Measurements from ENCODE around the gene LAMC1. TPM values are rescaled to one million over a fixed set of nuclear protein-coding genes. Genes with fewer than 3 reads are reported as not detected.

Gene LAMC1
- total RNA-seq, 4 donors from 2014 or later, result 288 to 318 (median 304) TPM

DNA sequence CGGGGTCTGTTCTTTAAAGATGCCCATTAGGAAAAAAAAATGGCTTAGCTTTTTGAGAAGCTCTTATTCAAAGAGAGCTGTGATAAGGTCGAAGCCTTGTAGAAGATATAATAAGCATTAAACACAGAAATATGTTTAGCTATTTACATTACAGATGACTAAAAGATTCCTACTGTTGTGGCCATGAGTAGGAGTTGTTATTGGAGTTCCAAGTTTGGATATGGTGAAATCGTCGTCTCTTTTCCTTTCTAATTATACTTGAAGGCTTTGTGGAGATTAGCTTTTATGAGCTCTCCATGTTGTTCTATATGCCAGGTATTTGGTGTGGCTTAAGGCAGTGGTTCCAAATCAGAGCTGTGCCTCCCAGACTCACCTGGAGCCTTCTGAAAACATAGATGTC, 82.9 kb downstream of the LAMC1 start:
- DNase-seq (ENCODE audit: low spot score in 2 of 2), result no peak
- Histone ChIP-seq H3K36me3 (peaks cover 0 to 28% (median 0%) of the 10 kb centered on the region in 3 donors), H3K27me3 (no peaks in the 10 kb centered on the region), H3K4me3 (no peak overlapping the region), H3K9me3 (no peaks in the 10 kb centered on the region), H3K4me1 (peaks cover 0 to 73% (median 15%) of the 10 kb centered on the region in 4 donors), H3K27ac (peak overlapping the region in 2 of 4 donors; percentile 53 to 66)
- WGBS, 2 donors, result 30 to 35% methylated on average over 4 of the region's 4 CpGs
- TF ChIP-seq EP300 (IDR thresholded peaks at IDR 0.05), result no peak
- TF ChIP-seq POLR2A (IDR thresholded peaks at IDR 0.05), result no peak
- TF ChIP-seq, protein P1, sequence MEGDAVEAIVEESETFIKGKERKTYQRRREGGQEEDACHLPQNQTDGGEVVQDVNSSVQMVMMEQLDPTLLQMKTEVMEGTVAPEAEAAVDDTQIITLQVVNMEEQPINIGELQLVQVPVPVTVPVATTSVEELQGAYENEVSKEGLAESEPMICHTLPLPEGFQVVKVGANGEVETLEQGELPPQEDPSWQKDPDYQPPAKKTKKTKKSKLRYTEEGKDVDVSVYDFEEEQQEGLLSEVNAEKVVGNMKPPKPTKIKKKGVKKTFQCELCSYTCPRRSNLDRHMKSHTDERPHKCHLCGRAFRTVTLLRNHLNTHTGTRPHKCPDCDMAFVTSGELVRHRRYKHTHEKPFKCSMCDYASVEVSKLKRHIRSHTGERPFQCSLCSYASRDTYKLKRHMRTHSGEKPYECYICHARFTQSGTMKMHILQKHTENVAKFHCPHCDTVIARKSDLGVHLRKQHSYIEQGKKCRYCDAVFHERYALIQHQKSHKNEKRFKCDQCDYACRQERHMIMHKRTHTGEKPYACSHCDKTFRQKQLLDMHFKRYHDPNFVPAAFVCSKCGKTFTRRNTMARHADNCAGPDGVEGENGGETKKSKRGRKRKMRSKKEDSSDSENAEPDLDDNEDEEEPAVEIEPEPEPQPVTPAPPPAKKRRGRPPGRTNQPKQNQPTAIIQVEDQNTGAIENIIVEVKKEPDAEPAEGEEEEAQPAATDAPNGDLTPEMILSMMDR (IDR thresholded peaks at IDR 0.05), result no peak

DNA sequence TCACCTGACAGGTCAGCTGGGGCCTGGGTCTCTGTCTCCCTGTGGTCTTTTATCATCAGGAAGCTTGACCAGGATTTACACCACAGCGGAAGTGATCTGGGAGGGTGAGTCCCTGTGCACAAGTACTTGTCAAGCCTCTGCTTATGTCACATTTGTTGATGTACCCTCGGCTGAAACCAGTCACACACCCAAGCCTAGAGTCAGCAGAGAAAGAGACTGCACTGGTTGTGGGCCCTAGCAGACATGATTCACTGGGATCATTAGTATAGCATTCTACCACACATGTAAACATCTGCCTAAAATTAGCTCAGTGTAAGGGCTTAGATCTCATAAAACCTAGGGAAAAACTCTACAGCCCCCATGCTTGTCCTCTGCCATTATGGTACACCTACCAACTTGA, 83.5 kb downstream of the LAMC1 start:
- H3K4me1 ChIP-seq, result peaks cover 0 to 71% (median 12%) of the 10 kb centered on the region in 4 donors
- H3K9me3 ChIP-seq, result no peaks in the 10 kb centered on the region
- DNase-seq (ENCODE audit: low spot score in 2 of 2), result no peak

DNA sequence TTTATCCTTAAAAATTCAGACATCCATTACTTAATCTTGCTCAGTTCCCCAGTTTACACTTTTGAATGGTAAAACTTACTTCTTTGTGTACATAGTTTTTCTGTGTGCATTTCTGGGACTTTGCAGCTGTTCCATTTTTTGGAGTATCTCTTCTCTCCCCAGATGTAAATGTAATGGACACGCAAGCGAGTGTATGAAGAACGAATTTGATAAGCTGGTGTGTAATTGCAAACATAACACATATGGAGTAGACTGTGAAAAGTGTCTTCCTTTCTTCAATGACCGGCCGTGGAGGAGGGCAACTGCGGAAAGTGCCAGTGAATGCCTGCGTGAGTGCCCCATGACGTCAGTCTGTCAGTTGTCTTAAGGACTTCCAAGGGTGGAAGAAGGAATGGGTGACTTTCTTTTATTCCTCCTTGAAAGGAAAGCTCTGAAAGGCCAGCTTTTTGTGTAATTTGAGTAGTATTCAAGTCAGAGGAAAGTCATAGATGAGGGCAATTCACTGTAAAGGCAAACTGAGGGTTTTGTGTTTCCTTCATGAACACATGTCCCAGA, 87.2 kb downstream of the LAMC1 start:
- H3K4me1 ChIP-seq, result peaks cover 0 to 46% (median 0%) of the 10 kb centered on the region in 4 donors
- peak overlapping the region in 2 of 4 donors; percentile 53 to 75 for H3K27ac ChIP-seq
- no peak for TF ChIP-seq POLR2A (IDR thresholded peaks at IDR 0.05)
- TF ChIP-seq, protein P1 (IDR thresholded peaks at IDR 0.05), result no peak
- no peak for TF ChIP-seq EP300 (IDR thresholded peaks at IDR 0.05)
- peaks cover 0 to 44% (median 0%) of the 10 kb centered on the region in 3 donors for H3K36me3 ChIP-seq
- DNase-seq (ENCODE audit: low spot score in 2 of 2), result no peak
- WGBS, 2 donors, result 56 to 67% methylated on average over 8 of the region's 8 CpGs
- H3K4me3 ChIP-seq, result no peak overlapping the region
- no peaks in the 10 kb centered on the region for H3K9me3 ChIP-seq
- H3K27me3 ChIP-seq, result no peaks in the 10 kb centered on the region

More for the DNA sequence above, 83.5 kb downstream of the LAMC1 start:
- TF ChIP-seq POLR2A (IDR thresholded peaks at IDR 0.05), result no peak
- TF ChIP-seq EP300 (IDR thresholded peaks at IDR 0.05), result no peak
- TF ChIP-seq, protein P1 (IDR thresholded peaks at IDR 0.05), result no peak
- no peak overlapping the region for H3K4me3 ChIP-seq
- peak overlapping the region in 2 of 4 donors; percentile 53 to 66 for H3K27ac ChIP-seq
- peaks cover 0 to 28% (median 0%) of the 10 kb centered on the region in 3 donors for H3K36me3 ChIP-seq
- no peaks in the 10 kb centered on the region for H3K27me3 ChIP-seq
- 58 to 64% methylated on average over 2 of the region's 2 CpGs for WGBS, 2 donors

DNA sequence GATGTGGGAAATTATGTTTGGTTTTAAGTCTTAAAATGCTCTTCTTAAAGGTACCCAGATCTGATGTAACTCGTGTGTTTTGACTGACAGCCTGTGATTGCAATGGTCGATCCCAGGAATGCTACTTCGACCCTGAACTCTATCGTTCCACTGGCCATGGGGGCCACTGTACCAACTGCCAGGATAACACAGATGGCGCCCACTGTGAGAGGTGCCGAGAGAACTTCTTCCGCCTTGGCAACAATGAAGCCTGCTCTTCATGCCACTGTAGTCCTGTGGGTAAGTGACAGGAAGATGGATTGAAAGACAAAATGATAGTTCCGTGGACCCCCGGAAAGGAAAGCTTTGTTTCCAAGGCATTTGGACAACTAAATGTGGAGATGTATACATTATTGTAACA, 91.2 kb downstream of the LAMC1 start:
- DNase-seq (ENCODE audit: low spot score in 2 of 2), result no peak
- H3K36me3 ChIP-seq, result peaks cover 0 to 70% (median 9%) of the 10 kb centered on the region in 3 donors
- H3K27me3 ChIP-seq, result no peaks in the 10 kb centered on the region
- no peaks in the 10 kb centered on the region for H3K9me3 ChIP-seq
- H3K4me1 ChIP-seq, result peaks cover 0 to 25% (median 0%) of the 10 kb centered on the region in 4 donors
- WGBS, 2 donors, result 82 to 89% methylated on average over 9 of the region's 9 CpGs
- peak overlapping the region in 1 of 4 donors; percentile 4 for H3K27ac ChIP-seq
- H3K4me3 ChIP-seq, result no peak overlapping the region
- no peak for TF ChIP-seq POLR2A (IDR thresholded peaks at IDR 0.05)
- no peak for TF ChIP-seq EP300 (IDR thresholded peaks at IDR 0.05)

- no peaks in the 10 kb centered on the region for H3K9me3 ChIP-seq
- H3K36me3 ChIP-seq, result peaks cover 0 to 79% (median 9%) of the 10 kb centered on the region in 3 donors
- no peaks in the 10 kb centered on the region for H3K27me3 ChIP-seq
- peaks cover 0 to 12% (median 0%) of the 10 kb centered on the region in 4 donors for H3K4me1 ChIP-seq
- H3K4me3 ChIP-seq, result no peak overlapping the region
- no peak for DNase-seq (ENCODE audit: low spot score in 2 of 2)
- H3K27ac ChIP-seq, result no peak overlapping the region
- TF ChIP-seq, protein P1 (IDR thresholded peaks at IDR 0.05), result no peak
- no peak for TF ChIP-seq POLR2A (IDR thresholded peaks at IDR 0.05)
- no peak for TF ChIP-seq EP300 (IDR thresholded peaks at IDR 0.05)
- WGBS, 2 donors, result 59 to 67% methylated on average over 4 of the region's 4 CpGs
These were observed 93.2 kb downstream of the LAMC1 start for GRCh38 chr1:183116416-183116815.

Data from tibial nerve (tissue), 4 donors.